OCI-LY3 (cell line): ENCODE data around the gene AK9.

Source experiments
- EZH2phosphoT487 ChIP-seq: fragments of 200-600 bp; shearing (Covaris generic); IDR thresholded peaks from 2 replicates; pipeline ENCODE4 v1.6.1; 2018; ENCODE audit warnings: antibody characterized with exemption, mixed run types, low read depth
- TF ChIP-seq, protein P1 (sequence below): fragments of 200-600, 300-600 bp; sonication (generic); IDR thresholded peaks from 2 replicates; pipeline ENCODE4 v1.5.1; 2014; ENCODE audit warnings: antibody characterized with exemption, low read length, low read depth

- TF ChIP-seq, protein P1, sequence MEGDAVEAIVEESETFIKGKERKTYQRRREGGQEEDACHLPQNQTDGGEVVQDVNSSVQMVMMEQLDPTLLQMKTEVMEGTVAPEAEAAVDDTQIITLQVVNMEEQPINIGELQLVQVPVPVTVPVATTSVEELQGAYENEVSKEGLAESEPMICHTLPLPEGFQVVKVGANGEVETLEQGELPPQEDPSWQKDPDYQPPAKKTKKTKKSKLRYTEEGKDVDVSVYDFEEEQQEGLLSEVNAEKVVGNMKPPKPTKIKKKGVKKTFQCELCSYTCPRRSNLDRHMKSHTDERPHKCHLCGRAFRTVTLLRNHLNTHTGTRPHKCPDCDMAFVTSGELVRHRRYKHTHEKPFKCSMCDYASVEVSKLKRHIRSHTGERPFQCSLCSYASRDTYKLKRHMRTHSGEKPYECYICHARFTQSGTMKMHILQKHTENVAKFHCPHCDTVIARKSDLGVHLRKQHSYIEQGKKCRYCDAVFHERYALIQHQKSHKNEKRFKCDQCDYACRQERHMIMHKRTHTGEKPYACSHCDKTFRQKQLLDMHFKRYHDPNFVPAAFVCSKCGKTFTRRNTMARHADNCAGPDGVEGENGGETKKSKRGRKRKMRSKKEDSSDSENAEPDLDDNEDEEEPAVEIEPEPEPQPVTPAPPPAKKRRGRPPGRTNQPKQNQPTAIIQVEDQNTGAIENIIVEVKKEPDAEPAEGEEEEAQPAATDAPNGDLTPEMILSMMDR, result no peak
- TF ChIP-seq EZH2phosphoT487, result no peak
Measured at GRCh38 chr6:109660526-109661320, 30.3 kb downstream of the AK9 start.
